NCI-H1417 treated with DMSO at 0.1 percent for 48 hours (cell line): Measurements from ENCODE around the gene SLC1A5.

ENCODE experiments used
- DNase-seq: peaks from one replicate; lab custom pipeline; 2025; lab: John Stamatoyannopoulos, UW

The SLC1A5 gene

DNA sequence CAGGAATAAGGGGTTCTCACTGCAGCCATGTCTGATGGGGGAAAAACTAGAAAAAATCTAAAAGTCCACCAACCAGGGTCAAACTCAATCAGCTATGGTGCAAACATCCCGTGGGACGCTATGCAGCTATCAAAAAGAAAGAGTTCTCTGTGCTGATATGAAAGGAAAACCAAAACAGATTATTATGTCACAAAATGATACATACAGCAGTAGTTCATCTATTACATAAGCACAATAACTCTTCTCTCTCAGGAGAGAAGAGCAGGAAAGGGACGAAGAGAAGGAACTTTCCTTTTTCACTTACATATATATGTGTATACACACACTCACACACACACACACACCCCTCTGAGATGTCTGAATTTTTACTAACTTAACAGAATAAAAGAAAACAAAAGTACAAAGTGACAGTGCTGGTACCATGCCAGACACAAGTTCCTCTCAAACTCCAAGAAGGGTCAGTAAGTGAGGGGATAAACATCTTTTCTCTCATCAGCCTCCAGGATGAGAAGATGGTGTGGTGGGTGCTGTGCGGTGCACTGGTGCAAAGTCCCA lies 45.4 kb downstream of the SLC1A5 start:
- no peak for DNase-seq

DNA sequence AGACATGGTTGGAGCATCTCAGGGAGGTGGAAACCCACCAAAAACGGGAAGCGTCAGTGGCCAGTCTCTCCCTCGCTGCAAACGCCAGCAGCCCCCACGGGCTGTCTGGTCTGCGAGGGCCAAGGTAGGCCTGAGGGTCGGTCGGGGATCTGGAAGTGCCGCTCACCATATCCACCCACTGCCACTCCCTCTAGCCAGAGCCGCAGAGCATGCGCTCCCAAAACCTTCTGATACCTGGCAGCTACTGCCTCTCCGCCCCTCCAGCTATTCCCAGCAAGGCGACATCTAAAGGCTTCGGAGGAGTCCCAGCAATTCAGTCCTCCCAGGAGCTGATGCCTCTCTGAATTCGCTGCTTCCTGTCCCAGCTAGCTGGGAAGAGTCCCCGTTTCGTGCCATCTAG lies 46.9 kb downstream of the SLC1A5 start:
- no peak for DNase-seq

DNA sequence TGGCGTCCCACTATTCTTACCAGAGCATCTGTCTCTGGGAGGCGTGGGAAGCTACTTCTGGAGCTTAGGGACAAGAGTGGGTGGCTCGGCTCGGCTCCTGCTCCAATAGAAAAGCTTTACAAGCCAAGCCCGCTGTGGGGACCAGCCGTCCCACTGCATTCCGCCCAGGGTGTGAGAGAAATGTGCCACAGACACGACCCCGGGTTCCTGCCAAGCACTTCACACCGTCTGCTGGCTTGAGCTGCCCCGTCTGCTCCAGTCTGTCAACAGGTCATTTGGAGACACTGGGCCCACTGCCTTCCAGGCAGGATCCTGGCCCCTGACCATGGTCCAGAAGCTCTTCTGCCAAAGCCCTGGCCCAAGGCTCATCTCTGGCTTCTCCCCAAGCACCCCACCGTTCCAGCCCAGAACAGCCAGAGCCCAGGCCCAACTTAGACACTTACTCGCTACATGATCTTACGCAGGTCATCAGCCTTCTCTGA lies 49.1 kb downstream of the SLC1A5 start:
- no peak for DNase-seq

DNA sequence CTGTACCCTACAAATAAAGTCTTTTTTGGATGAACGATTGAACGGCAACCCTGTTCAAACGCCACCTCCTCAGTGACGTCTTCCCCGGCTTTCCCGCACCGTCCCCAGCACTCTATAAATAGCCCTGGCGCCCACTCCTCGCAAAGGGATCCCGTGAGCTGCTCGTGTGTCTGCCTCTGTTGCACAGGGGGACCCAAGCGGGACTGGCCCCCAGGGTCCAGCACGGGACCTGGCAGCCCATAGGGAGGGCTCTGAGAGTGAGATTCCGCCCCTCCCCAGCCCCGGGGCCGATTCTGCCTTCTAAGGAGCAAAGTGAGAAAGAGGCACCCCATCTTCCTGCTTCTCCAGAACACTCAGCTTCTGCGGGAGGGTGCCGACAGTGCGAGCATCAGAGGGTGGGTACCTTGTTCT lies 50.6 kb downstream of the SLC1A5 start:
- DNase-seq, result no peak

DNA sequence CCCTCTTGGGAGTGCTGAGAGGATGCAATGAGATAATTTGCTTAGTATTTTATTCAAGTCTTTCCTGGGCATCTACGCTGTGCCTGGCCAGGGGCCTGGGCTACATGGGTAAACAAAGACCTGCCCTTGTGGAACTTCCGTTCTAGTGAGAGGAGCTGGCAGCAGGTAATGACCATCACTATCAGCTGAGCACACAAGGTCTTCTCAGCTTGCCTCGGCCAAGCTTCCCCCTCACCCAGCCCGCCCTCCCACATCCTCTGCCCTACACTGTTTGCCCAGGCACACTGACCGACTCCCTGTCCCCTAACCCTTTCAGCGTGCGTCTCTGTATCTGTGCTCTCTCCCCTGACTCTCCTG lies 51.1 kb downstream of the SLC1A5 start:
- no peak for DNase-seq

DNA sequence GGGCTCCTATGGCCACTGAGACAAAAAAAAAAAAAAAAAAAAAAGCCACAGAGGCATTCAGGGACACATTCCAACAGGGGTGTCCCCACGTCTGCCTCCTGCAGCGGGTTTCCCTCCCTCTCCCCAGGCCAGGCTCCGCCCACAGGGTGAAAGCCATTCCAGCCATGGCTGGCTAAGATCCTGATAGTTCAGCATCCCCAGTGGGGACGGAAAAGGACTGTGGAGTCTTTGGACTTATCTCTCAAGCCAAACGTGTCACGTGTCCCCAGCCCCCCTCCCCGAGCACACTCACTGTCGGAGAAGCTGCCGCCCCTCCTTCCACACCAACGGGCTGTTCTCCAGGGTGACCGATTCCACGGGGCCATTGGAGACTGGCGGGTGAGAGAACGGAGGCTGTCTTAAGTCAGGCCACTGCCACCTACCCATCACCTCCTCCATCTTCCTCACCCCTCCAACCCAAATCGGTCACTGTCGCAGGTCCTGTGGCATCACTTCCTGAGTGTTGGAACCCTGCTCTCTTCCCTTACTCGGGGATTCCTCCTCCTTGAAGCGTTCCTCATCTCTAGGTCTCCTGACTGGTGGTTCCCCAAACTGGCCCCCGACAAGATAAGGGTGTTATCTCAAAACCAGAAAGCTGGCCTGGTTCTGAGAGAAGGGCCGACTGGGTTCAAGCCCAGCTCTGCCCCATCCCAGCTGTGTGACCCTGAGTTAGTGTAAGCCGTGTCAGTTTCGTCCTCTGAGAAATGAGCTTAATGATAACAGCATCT lies 51.7 kb downstream of the SLC1A5 start:
- DNase-seq, result no peak

DNA sequence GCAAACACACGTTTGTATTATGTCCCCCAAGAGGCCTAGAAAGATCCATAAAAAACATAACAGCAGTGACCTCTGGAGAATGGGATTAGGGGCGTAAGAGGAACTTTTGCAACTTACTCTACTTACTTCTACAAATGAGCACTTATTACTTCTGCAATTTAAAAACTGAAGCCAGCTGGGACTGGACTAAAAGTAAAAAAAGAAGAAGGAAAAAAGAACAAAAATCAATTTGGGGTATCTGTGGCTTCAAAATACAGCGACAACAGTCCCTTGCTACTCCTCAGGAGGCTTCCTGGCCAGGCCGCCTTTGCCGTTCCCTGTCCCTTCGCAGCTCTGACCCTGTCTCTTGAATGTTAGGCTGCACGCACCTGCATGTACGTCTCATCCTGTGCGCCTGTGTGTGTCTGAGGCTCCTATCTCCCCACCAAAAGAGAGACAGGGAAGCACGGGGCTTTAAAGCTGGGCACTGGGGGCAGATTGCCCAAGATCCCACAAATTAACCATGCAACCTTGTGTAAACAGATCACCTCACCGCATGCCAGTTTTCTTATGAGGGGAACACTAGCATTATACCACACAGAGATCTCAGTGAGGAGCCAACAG lies 54.6 kb downstream of the SLC1A5 start:
- no peak for DNase-seq

DNA sequence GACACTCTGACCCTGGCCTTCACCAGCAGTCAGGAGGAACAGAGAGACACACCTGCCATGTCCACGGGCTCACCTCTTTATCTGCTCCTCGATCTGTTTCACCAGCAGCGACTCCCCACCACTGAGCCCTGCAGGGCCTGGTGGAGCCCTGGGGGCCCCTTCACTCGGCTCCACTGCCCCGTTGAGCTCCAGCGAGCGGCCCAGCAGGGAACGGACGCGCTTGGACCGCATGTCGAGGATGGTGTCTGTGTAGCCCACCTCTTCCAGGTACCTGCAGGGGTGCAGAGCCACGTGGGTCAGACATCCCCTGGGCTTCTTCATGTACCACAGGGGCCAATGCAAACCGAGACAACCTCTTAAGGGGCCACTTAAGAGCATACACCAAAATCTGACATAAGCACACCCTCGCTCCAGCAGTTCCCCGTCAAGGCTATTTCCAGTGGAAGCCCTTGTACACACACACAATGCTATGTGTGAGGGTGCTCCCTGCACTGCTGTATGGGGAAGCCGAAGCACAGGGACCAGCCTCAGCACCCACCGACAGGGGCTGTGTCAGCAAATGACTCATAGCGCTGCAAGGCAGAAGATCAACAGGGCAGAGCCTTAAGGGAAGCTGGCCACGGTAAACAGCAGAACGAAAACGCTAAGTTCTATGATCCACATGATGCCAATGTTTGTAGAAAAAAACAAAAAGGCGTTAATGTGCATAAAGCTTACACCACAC lies 55.3 kb downstream of the SLC1A5 start:
- no peak for DNase-seq

DNA sequence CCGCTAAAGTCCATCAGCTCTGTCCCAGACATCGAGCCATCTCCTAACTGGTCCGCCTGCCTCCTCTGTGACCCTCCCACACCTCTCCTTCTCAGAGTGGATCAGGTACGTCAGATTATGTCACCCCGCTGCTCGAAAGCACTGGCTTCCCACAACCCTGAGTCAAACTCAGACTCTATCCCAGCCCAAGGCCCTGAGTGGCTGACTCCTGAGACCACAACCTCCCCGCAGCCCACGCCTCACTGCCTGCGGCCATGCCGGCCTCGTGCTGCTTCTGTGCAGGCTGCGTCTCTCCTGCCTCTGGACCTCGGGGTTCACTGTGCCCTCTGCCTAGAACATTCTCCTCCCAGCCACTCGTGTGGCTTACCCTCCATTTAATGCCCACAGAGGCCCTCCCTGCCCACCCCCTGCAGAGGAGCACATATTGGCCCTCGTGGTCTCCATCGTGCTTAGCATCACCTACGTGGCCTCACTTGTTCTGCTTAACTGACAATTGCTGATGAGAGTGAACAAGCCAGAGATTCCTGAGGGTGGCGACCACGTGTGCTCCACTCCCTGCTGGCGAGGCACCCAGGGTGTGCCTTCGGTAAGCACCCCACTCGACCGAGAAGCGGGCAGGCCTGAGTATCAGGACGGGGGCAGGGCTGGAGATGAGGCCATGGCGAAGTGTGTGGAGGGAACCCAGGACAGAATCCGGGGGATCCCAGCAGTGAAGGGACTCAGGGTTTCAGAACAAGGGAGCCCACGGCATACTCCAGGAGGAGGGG lies 56.0 kb downstream of the SLC1A5 start:
- DNase-seq, result no peak

DNA sequence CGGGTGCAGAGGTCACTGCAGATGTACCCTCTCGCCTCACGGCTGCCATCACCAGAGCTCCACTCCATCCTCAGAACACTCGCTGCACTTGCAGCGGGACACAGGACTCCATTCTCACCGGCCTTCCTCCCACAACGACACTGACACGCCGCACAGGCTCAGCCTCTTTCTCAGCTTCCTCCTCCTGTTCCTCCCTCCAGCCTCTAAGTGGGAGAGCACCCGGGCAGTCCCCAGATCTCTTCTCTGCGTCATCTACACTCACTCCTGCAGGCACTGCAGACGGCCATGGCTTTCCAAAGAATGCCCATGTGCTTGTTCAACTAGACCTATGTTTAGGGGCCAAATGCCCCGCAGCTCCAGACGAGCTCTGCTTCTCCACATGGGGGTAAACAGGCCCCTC lies 56.8 kb downstream of the SLC1A5 start:
- no peak for DNase-seq

DNA sequence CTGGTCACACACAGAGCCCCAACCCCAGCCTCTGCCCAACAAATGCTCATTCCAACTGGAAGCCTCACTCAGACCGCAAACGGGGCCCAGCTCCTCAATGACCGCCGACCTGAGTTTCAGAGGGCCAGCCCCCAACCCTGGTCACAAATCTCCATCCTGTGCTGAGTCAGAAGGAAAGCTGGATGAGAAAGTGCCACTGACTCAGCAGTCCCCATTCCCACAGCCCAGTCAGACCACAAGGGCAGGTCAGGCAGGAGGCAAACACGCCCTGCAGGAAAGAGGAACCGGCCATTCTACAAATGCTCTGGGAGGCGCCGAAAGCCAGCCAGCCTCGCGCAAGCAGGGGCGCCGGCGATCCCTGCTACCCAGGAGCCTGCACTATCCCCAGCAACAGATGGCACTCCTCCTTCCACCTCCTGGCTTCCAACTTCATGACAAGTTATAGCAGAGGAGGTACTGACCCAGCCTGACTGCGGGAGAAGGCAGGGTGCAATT lies 57.3 kb downstream of the SLC1A5 start:
- DNase-seq, result no peak

DNA sequence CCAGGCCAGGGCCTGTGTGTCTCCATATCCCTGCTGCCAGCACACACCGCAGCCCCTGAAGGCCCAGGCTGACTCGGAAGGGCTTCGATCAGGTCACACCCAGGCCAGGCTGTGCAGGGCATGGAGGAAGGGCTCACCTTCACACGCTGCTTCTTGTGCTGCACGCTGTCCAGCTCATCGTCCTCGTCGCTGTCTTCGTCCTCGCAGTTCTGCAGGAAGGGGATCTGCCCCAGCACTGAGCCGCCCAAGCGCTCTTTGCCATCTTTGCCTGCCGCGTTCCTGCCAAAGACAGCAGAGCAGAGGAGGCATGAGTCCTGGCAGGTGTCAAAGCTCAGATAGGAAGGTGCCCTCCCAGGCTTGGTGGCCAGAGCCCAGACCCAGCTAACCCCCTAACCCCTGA lies 57.8 kb downstream of the SLC1A5 start:
- no peak for DNase-seq

DNA sequence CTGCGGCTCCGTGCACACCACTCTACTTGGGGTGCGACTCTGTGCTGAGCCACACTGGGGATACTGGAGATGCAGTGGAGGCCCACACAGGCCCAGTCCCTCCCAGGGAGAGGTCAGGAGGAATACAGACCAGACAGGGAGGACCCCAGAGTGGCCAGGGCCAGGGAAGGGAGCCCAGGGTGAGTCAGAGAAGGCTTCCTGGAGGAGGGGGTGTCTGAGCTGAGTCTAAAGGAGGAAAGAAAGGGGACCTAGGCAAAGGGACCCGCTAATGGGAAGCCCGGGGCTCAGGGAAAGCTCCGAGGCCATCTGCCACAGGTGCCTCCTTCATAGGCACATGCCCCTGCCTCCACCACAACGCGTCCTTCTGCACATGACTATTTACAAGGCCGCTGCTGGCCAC lies 58.2 kb downstream of the SLC1A5 start:
- no peak for DNase-seq

DNA sequence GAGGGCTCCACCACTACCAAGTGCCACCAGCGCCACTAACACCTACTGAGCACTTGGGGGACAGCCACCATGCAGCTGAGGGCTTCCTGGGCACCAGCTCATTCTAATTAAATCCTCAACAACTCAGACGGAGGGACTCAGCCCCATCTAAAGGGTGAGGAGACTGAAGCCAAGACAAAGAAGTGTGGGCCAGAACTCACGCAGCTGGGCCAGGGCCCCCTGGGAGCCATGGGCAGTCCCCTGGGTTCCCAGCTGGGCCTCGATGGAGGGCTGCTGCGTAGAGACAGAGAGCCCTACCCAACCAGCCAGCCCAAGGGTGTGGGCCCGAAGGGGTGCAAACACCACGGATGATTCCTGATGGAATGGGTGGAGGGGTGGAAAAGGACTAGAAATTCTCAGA lies 58.7 kb downstream of the SLC1A5 start:
- DNase-seq, result no peak

DNA sequence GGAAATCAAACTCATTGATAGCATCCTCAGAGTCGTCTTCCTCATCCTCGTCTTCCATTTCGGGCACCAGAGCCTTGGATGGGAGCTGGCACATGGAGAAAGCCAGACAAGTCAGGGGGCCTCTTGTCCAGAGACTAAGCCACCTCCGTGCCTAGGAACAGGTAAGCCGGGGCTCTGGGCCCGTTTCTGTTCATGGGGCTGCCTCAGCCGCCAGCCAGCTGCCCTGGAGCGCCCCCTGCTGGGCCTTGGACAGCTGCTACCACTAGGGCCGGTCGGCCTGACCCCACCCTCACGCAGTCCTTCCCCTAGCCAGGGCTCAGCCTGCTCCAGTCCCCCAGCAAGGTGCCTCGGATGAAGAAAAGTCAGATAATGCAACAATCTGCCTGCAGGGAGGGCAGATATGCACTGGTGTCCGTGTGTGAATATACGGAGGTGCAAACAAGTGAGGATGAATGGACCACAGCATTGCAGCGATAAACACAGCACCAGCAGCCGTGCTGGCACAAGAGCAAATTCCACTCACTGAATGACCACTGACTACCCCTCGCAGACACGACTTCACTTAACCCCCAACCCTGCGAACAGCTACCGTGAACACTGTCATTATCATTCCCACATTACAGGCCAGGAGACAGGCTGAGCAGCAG lies 59.6 kb downstream of the SLC1A5 start:
- no peak for DNase-seq

DNA sequence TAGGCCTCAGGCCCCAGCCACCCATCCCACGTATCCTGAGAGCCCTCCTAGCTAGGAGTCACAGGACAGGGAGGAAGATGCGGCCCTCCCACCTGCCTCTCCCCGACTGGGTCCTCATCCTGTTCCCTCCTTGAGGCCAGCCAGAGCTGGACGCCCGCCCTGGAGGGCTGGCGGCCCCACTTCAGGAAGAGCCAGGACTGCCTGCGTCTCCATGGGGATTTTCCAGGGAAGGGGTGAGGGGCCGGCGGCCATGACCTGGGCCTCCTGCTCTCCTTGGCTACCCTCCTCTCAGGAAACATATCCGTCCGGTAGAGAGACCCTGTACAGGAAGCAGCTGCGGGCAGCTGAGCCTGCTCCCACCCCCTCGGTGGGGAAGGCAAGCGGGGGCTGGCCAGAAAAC lies 60.2 kb downstream of the SLC1A5 start:
- no peak for DNase-seq

DNA sequence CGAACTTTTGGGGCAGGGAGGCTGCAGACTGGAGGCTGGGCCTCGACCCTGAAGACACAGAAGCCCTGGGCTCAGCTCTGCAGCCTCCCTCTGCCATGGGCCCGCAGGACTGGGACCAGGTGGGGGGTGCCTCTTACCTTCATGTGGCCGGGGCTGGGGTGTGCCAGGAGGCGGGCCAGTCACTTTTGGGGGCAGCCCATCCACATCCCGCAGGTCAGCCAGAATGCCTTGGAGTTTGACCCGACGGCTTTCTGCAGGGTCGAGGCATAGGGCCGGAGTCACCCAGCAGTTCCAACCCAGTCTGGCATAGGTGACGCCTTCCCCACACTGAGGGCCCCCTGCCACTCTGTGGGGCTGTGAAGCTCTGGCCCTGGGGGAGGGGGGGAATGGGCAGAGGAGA lies 60.6 kb downstream of the SLC1A5 start:
- no peak for DNase-seq

DNA sequence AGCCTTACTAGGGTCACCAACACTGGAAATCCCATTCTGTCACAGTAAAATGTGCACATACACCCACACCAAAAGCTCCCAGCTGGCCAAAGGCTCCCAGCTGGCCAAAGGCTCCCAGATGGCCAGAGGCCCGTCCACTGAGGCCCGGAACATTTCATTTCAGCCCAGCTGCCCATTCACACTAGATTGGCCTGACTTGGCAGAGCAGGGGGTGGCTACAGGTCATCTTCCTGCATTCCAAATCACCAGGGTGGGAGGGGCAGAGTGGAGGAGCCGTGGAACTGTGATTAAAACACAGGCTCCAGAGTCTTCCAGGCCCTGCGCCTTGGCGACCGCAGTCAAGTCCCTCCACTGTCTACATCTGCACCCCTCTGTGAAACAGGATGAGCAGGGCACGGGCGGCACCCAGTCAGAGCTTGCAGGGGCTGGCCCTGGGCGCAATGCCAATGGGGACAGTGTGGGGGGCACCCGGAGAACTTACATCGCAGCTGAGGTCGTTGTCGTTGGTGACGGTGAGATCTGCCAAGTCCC lies 61.4 kb downstream of the SLC1A5 start:
- DNase-seq, result no peak

DNA sequence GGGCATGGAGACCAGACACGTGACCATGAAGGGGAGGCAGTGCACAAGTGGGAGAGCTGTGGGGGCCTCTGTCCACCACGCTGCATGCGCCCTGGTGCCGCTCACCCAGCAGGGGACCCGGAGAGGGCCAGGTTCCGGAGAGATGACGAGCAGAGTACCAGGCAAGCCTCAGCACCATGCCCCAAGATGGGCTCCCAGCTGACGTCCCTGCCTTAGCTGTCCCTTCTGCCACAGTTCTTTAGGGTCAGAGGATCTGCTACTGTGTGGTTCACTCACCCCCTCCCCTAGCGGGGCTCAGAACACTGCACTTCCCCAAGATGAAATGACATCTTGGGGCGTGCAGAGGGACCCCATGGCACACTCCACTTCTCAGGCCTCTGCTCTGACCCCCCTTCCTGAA lies 61.8 kb downstream of the SLC1A5 start:
- DNase-seq, result no peak

DNA sequence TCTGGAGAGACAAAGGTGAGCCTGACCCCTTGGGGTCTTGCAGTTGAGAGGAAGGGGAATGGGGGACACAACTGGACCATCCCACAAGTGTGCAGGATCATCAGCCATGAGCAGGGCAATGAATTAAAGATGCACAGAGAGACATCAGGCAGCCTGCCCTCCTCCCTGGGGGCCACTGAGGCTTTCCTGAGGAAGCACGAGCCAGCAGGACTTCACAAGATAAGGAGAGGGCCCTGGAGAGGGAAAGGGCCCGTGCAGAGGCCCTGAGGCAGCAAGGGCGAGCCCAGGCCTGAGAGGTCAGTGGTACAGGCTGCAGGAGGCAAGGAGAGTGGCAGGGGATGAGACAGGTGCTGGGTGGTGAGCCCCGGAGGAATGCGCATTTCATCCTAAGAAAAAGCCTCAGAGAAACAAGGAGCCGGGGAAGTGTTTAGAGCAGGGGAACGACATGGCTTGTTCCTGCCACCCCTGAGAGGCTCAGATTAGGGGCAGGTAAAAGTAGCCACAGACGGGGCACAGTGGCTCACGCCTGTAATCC lies 62.5 kb downstream of the SLC1A5 start:
- DNase-seq, result no peak
